Keratinocyte (primary cell): ENCODE results near the gene DMGDH. TPM values are rescaled to one million over a fixed set of nuclear protein-coding genes. Genes with fewer than 3 reads are reported as not detected.

ENCODE experiments used
- DNase-seq: peaks from one replicate; pipeline ENCODE4 v3.0.0-alpha.2; 2011; ENCODE audit warnings: low read depth, missing footprints, low spot score
- FAIRE-seq: peaks from 2 replicates; lab custom pipeline; 2011; peaks lifted over from hg19 to GRCh38; lab: Jason Lieb, UNC
- H2AFZ ChIP-seq: 2 replicates; pipeline ENCODE4 v1.6.0; 2012; ENCODE audit warnings: low read length, control low read depth, inconsistent platforms; ENCODE audit not compliant: control insufficient read depth
- H3K27ac ChIP-seq: 2 replicates; pipeline ENCODE4 v1.5.1; 2011; ENCODE audit warnings: low read length; ENCODE audit not compliant: control insufficient read depth, insufficient read depth
- H3K27me3 ChIP-seq: 3 replicates; pipeline ENCODE4 v1.6.0; 2011; ENCODE audit warnings: low read length; ENCODE audit not compliant: control insufficient read depth, insufficient read depth; ENCODE audit errors: extremely low read depth
- H3K36me3 ChIP-seq, 2 experiments: 2 replicates in 1 of 2; 3 replicates in 1 of 2; pipeline ENCODE4 v1.5.1; 2011; ENCODE audit warnings: low read length in 2 of 2, mild to moderate bottlenecking in 1 of 2; ENCODE audit not compliant: control insufficient read depth in 2 of 2, insufficient read depth in 2 of 2; ENCODE audit errors: extremely low read depth in 1 of 2
- H3K4me1 ChIP-seq: 3 replicates; pipeline ENCODE4 v1.5.1; 2011; ENCODE audit warnings: low read length; ENCODE audit not compliant: control insufficient read depth, insufficient read depth; ENCODE audit errors: extremely low read depth
- H3K4me2 ChIP-seq: 3 replicates; pipeline ENCODE4 v1.6.0; 2011; ENCODE audit warnings: low read depth, low read length; ENCODE audit not compliant: control insufficient read depth, insufficient read depth; ENCODE audit errors: extremely low read depth
- H3K4me3 ChIP-seq, 3 experiments: fragments of 200-600 bp in 1 of 3; sonication (generic) in 1 of 3; 2 replicates in 2 of 3; 3 replicates in 1 of 3; pipeline ENCODE4 v1.5.1; 2011 to 2016; ENCODE audit warnings: low read length in 3 of 3, mild to moderate bottlenecking in 3 of 3, control low read depth in 2 of 3, inconsistent platforms in 1 of 3, low read depth in 1 of 3, mixed read lengths in 1 of 3, mixed run types in 1 of 3, moderate library complexity in 1 of 3; ENCODE audit not compliant: control insufficient read depth in 2 of 3, insufficient read depth in 2 of 3; ENCODE audit errors: extremely low read depth in 1 of 3
- H3K79me2 ChIP-seq: 2 replicates; pipeline ENCODE4 v1.6.0; 2012; ENCODE audit warnings: low read length; ENCODE audit not compliant: control insufficient read depth, insufficient read depth
- H3K9ac ChIP-seq: 3 replicates; pipeline ENCODE4 v1.6.0; 2011; ENCODE audit warnings: low read length; ENCODE audit not compliant: control insufficient read depth, insufficient read depth; ENCODE audit errors: extremely low read depth
- H3K9me1 ChIP-seq: 3 replicates; pipeline ENCODE4 v1.6.0; 2011; ENCODE audit warnings: low read length; ENCODE audit not compliant: control insufficient read depth, insufficient read depth; ENCODE audit errors: extremely low read depth
- H3K9me3 ChIP-seq: 2 replicates; pipeline ENCODE4 v1.5.1; 2012; ENCODE audit warnings: low read depth, low read length; ENCODE audit not compliant: control insufficient read depth
- H4K20me1 ChIP-seq: 3 replicates; pipeline ENCODE4 v1.6.0; 2011; ENCODE audit warnings: low read length; ENCODE audit not compliant: control insufficient read depth, insufficient read depth; ENCODE audit errors: extremely low read depth
- CTCF ChIP-seq, 3 experiments: IDR thresholded peaks in 1 of 3; conservative IDR thresholded peaks in 1 of 3; optimal IDR thresholded peaks in 1 of 3; 2 replicates in 2 of 3; 3 replicates in 1 of 3; pipeline versions ENCODE3 to v1.5.1; 2011; ENCODE audit warnings: low read length in 3 of 3, mild to moderate bottlenecking in 3 of 3, moderate library complexity in 2 of 3, control low read depth in 1 of 3, inconsistent platforms in 1 of 3; ENCODE audit not compliant: insufficient read depth in 2 of 3; ENCODE audit errors: extremely low read depth in 1 of 3
- EZH2 ChIP-seq: IDR thresholded peaks from one replicate; pipeline ENCODE4 v1.6.1; 2012; ENCODE audit warnings: inconsistent platforms, mild to moderate bottlenecking, low read length, moderate library complexity
- dilution Hi-C: fragments of 300-500 bp; cut with MboI; formaldehyde crosslinking; loops from one replicate; pipeline ENCODE4 v1.7.0; 2020; ENCODE audit warnings: low sequenced_read_pairs; ENCODE audit not compliant: extremely low pct_ligation_motif_present
- polyA plus RNA-seq, 5 experiments: library from polyadenylated mRNA; depleted of rRNA in 3 of 5; stranded (reverse) in 3 of 5; stranded (forward) in 1 of 5; unstranded in 1 of 5; fragments of >200 nt; gene quantifications; 1 replicate in 1 of 5; 2 replicates in 3 of 5; 3 replicates in 1 of 5; pipeline versions ENCODE4 v1.2.1 to v1.2.3, GENCODE V29; 2011 to 2012; ENCODE audit warnings: missing spikeins in 2 of 5, low read depth in 1 of 5, low replicate concordance in 1 of 5

DMGDH gene
- polyA plus RNA-seq, 1 donor (not counting 4 experiments of a cell fraction or from before 2014, with no cell fraction given), result 0.20 TPM

GRCh38 chr5:78979909-78980308, 89.6 kb downstream of the DMGDH start:
- dilution Hi-C loops, result no loop called here

GRCh38 chr5:78979117-78979742, 90.2 kb downstream of the DMGDH start:
- DNase-seq (no peak), FAIRE-seq (no peak)
- H3K9ac ChIP-seq, result no peak overlapping the region
- H3K27ac ChIP-seq, result no peak overlapping the region
- peaks cover 19% of the 10 kb centered on the region for H3K4me1 ChIP-seq
- H3K4me2 ChIP-seq, result no peak overlapping the region
- no peaks in the 10 kb centered on the region for H4K20me1 ChIP-seq
- H3K79me2 ChIP-seq, result no peaks in the 10 kb centered on the region
- no peak overlapping the region for H3K4me3 ChIP-seq
- no peaks in the 10 kb centered on the region for H3K9me1 ChIP-seq
- TF ChIP-seq EZH2 (no peak), CTCF (optimal IDR thresholded peaks at IDR 0.05 in 1 of 3, IDR thresholded peaks at IDR 0.05 in 1 of 3, conservative IDR thresholded peaks at IDR 0.05 in 1 of 3; ENCODE audit: extremely low read depth in 1 of 3, insufficient read depth in 2 of 3, low read length in 3 of 3) (no peak)
- no peak overlapping the region for H2AFZ ChIP-seq
- H3K36me3 ChIP-seq, result no peaks in the 10 kb centered on the region
- H3K27me3 ChIP-seq, result no peaks in the 10 kb centered on the region
- H3K9me3 ChIP-seq, result no peaks in the 10 kb centered on the region
- dilution Hi-C loops, result no loop called here

More at GRCh38 chr5:78979909-78980308, 89.6 kb downstream of the DMGDH start:
- Histone ChIP-seq H3K9ac (no peak overlapping the region), H3K27ac (no peak overlapping the region), H3K4me2 (no peak overlapping the region), H3K27me3 (no peaks in the 10 kb centered on the region), H3K79me2 (no peaks in the 10 kb centered on the region), H3K4me1 (peaks cover 18% of the 10 kb centered on the region), H3K9me3 (no peaks in the 10 kb centered on the region), H3K9me1 (no peaks in the 10 kb centered on the region), H3K36me3 (no peaks in the 10 kb centered on the region), H2AFZ (no peak overlapping the region), H3K4me3 (no peak overlapping the region), H4K20me1 (no peaks in the 10 kb centered on the region)
- DNase-seq, result no peak
- no peak for FAIRE-seq
- no peak for TF ChIP-seq CTCF (optimal IDR thresholded peaks at IDR 0.05 in 1 of 3, IDR thresholded peaks at IDR 0.05 in 1 of 3, conservative IDR thresholded peaks at IDR 0.05 in 1 of 3; ENCODE audit: extremely low read depth in 1 of 3, insufficient read depth in 2 of 3, low read length in 3 of 3)
- TF ChIP-seq EZH2, result no peak
